SK-N-SH (cell line): ENCODE results near the gene ACTL10.

ENCODE experiments used
- EZH2phosphoT487 ChIP-seq: fragments of 200-600 bp; sonication (generic); IDR thresholded peaks from 2 replicates; pipeline ENCODE4 v1.6.1; 2017; ENCODE audit warnings: low read depth, mixed run types, mild to moderate bottlenecking, antibody characterized with exemption, moderate library complexity, borderline replicate concordance
- GATA2 ChIP-seq: sonication (generic); formaldehyde crosslinking; IDR thresholded peaks from 2 replicates; pipeline ENCODE4 v1.5.0; 2020; ENCODE audit warnings: mild to moderate bottlenecking, missing genetic modification reagents
- NFIC ChIP-seq: IDR thresholded peaks from 2 replicates; pipeline ENCODE4 v1.4.0; 2012; ENCODE audit warnings: borderline replicate concordance
- POLR2AphosphoS5 ChIP-seq: IDR thresholded peaks from 2 replicates; pipeline ENCODE4 v1.6.1; 2012; ENCODE audit warnings: low read depth, low read length
- RAD21 ChIP-seq: IDR thresholded peaks from 2 replicates; pipeline ENCODE4 v1.6.1; 2012; ENCODE audit warnings: mild to moderate bottlenecking, low read length
- SMC3 ChIP-seq: IDR thresholded peaks from 2 replicates; pipeline ENCODE4 v1.6.1; 2012; ENCODE audit warnings: low read depth, low read length, improper control_type of control experiment
- TEAD4 ChIP-seq: IDR thresholded peaks from 2 replicates; pipeline ENCODE4 v1.4.0; 2012; ENCODE audit warnings: mild to moderate bottlenecking, borderline replicate concordance; ENCODE audit not compliant: insufficient read depth
- YY1 ChIP-seq: IDR thresholded peaks from 2 replicates; pipeline ENCODE4 v1.4.0; 2012; ENCODE audit warnings: low read depth, mild to moderate bottlenecking
- TF ChIP-seq, protein P1 (sequence below): fragments of 200-600 bp; sonication (generic); IDR thresholded peaks from 2 replicates; pipeline ENCODE4 v1.6.1; 2017; ENCODE audit warnings: antibody characterized with exemption, mild to moderate bottlenecking, moderate library complexity
- TF ChIP-seq, protein P2 (sequence below): IDR thresholded peaks from 2 replicates; pipeline ENCODE4 v1.6.1; 2012; ENCODE audit warnings: mild to moderate bottlenecking, low read depth, low read length, moderate library complexity
- TF ChIP-seq, protein P3 (sequence below): IDR thresholded peaks from 2 replicates; pipeline ENCODE4 v1.4.0; 2012; ENCODE audit warnings: low read depth, borderline replicate concordance
- TF ChIP-seq, protein P4 (sequence below): IDR thresholded peaks from 2 replicates; pipeline ENCODE4 v1.4.0; 2012; ENCODE audit warnings: low read depth
- TF ChIP-seq, protein P5 (sequence below): fragments of 150-350 bp; IDR thresholded peaks from 2 replicates; pipeline ENCODE4 v1.6.1; 2017; ENCODE audit warnings: antibody characterized with exemption, low read length, low read depth, borderline replicate concordance

DNA sequence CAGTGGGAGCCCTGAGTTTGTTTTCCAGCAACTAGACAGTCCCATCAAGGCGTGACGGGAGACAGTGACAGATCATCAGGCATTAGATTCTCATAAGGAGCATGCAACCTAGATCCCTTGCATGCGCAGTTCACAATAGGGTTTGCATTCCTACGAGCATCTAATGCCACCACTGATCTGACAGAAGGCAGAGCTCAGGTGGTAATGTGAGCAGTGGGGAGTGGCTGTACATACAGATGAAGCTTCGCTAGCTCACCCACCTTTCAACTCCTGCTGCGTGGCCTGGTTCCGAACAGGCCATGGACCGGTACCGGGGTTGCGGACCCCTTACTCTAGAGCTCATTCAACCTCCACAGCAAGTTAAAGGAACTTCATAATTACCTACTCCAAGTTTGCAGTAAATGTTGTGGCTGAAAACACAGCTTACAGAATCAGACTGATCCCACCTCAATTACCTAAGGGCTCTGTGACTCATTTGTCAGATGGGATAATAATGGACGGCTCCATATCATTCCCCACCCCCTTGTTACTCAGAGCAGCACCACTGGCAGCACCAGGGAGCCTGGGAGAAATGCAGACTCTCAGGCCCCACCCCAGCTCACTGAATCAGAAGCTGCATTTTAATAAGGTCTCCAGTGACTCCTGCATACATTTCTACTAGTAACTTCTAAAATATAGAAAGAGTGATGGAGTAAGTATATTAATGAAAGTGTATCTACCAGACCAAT, 37.6 kb downstream of the ACTL10 start:
- TF ChIP-seq, protein P1, sequence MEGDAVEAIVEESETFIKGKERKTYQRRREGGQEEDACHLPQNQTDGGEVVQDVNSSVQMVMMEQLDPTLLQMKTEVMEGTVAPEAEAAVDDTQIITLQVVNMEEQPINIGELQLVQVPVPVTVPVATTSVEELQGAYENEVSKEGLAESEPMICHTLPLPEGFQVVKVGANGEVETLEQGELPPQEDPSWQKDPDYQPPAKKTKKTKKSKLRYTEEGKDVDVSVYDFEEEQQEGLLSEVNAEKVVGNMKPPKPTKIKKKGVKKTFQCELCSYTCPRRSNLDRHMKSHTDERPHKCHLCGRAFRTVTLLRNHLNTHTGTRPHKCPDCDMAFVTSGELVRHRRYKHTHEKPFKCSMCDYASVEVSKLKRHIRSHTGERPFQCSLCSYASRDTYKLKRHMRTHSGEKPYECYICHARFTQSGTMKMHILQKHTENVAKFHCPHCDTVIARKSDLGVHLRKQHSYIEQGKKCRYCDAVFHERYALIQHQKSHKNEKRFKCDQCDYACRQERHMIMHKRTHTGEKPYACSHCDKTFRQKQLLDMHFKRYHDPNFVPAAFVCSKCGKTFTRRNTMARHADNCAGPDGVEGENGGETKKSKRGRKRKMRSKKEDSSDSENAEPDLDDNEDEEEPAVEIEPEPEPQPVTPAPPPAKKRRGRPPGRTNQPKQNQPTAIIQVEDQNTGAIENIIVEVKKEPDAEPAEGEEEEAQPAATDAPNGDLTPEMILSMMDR = no peak
- TF ChIP-seq POLR2AphosphoS5 (no peak), RAD21 (no peak), TEAD4 (no peak), SMC3 (no peak), YY1 (no peak), GATA2 (CRISPR knock-in tag) (no peak), EZH2phosphoT487 (no peak), NFIC (no peak)
- TF ChIP-seq, protein P2, sequence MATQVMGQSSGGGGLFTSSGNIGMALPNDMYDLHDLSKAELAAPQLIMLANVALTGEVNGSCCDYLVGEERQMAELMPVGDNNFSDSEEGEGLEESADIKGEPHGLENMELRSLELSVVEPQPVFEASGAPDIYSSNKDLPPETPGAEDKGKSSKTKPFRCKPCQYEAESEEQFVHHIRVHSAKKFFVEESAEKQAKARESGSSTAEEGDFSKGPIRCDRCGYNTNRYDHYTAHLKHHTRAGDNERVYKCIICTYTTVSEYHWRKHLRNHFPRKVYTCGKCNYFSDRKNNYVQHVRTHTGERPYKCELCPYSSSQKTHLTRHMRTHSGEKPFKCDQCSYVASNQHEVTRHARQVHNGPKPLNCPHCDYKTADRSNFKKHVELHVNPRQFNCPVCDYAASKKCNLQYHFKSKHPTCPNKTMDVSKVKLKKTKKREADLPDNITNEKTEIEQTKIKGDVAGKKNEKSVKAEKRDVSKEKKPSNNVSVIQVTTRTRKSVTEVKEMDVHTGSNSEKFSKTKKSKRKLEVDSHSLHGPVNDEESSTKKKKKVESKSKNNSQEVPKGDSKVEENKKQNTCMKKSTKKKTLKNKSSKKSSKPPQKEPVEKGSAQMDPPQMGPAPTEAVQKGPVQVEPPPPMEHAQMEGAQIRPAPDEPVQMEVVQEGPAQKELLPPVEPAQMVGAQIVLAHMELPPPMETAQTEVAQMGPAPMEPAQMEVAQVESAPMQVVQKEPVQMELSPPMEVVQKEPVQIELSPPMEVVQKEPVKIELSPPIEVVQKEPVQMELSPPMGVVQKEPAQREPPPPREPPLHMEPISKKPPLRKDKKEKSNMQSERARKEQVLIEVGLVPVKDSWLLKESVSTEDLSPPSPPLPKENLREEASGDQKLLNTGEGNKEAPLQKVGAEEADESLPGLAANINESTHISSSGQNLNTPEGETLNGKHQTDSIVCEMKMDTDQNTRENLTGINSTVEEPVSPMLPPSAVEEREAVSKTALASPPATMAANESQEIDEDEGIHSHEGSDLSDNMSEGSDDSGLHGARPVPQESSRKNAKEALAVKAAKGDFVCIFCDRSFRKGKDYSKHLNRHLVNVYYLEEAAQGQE = no peak
- TF ChIP-seq, protein P3, sequence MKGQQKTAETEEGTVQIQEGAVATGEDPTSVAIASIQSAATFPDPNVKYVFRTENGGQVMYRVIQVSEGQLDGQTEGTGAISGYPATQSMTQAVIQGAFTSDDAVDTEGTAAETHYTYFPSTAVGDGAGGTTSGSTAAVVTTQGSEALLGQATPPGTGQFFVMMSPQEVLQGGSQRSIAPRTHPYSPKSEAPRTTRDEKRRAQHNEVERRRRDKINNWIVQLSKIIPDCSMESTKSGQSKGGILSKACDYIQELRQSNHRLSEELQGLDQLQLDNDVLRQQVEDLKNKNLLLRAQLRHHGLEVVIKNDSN = no peak
- TF ChIP-seq, protein P4, sequence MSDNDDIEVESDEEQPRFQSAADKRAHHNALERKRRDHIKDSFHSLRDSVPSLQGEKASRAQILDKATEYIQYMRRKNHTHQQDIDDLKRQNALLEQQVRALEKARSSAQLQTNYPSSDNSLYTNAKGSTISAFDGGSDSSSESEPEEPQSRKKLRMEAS = no peak
- TF ChIP-seq, protein P5, sequence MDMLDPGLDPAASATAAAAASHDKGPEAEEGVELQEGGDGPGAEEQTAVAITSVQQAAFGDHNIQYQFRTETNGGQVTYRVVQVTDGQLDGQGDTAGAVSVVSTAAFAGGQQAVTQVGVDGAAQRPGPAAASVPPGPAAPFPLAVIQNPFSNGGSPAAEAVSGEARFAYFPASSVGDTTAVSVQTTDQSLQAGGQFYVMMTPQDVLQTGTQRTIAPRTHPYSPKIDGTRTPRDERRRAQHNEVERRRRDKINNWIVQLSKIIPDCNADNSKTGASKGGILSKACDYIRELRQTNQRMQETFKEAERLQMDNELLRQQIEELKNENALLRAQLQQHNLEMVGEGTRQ = no peak
